WTC11 (cell line): ENCODE measurements around the gene MYLK2. TPM values are rescaled to one million over a fixed set of nuclear protein-coding genes. Genes with fewer than 3 reads are reported as not detected.
"Not testable (repeated sequence)": the region's sequence is repeated elsewhere in the genome, so short reads cannot be mapped to it uniquely, and the experiment has no call there.

Experiments
- ATAC-seq: fragments of 200-7000 bp; cut with Tn5 transposase; 2 replicates; pipeline ENCODE4 v1.10.0; 2021; ENCODE audit warnings: mild to moderate bottlenecking, moderate library complexity
- CTCF ChIA-PET: fragments of 300-600 bp; sonication (Branson Sonifier 250); formaldehyde crosslinking; loops from one replicate; lab custom pipeline; 2021; ENCODE audit warnings: antibody characterized with exemption; lab: Charles Lee
- POLR2A ChIA-PET: fragments of 350-600 bp; sonication (Branson Sonifier 250); formaldehyde crosslinking; loops from one replicate; lab custom pipeline; 2021; ENCODE audit warnings: antibody characterized with exemption; lab: Charles Lee
- DNase-seq: peaks from one replicate; pipeline ENCODE4 v3.0.0; 2021; ENCODE audit warnings: low spot score
- H3K27ac Mint-ChIP-seq: 2 replicates; pipeline ENCODE4 v1.8.0; 2021; ENCODE audit warnings: mixed read lengths
- H3K27me3 Mint-ChIP-seq: 2 replicates; pipeline ENCODE4 v1.8.0; 2021; ENCODE audit warnings: low read depth, mild to moderate bottlenecking, moderate library complexity, mixed read lengths
- H3K36me3 Mint-ChIP-seq: 2 replicates; pipeline ENCODE4 v1.8.0; 2021; ENCODE audit warnings: mixed read lengths
- H3K4me1 Mint-ChIP-seq: 2 replicates; pipeline ENCODE4 v1.8.0; 2022; ENCODE audit warnings: mixed read lengths
- H3K4me3 Mint-ChIP-seq: 2 replicates; pipeline ENCODE4 v1.8.0; 2021; ENCODE audit warnings: mild to moderate bottlenecking, moderate library complexity, mixed read lengths
- H3K9me3 Mint-ChIP-seq: 2 replicates; pipeline ENCODE4 v1.8.0; 2021; ENCODE audit warnings: mixed read lengths
- ATF2 ChIP-seq: sonication (generic); formaldehyde crosslinking; IDR thresholded peaks from 2 replicates; pipeline ENCODE4 v1.8.1; 2022; ENCODE audit warnings: low read depth, missing genetic modification reagents, borderline replicate concordance
- ATF3 ChIP-seq: sonication (generic); formaldehyde crosslinking; conservative IDR thresholded peaks from 2 replicates; pipeline ENCODE4 v1.8.1; 2022; ENCODE audit warnings: mild to moderate bottlenecking, missing genetic modification reagents
- CTCF ChIP-seq: fragments of 200-600 bp; IDR thresholded peaks from 2 replicates; pipeline ENCODE4 v1.8.0; 2022; ENCODE audit warnings: antibody characterized with exemption
- E2F4 ChIP-seq: sonication (generic); formaldehyde crosslinking; IDR thresholded peaks from 2 replicates; pipeline ENCODE4 v1.8.1; 2022; ENCODE audit warnings: low read depth, mild to moderate bottlenecking, moderate library complexity, missing genetic modification reagents, borderline replicate concordance
- ETV6 ChIP-seq: sonication (generic); formaldehyde crosslinking; IDR thresholded peaks from 2 replicates; pipeline ENCODE4 v1.8.1; 2022; ENCODE audit warnings: mild to moderate bottlenecking, missing genetic modification reagents
- FOXJ3 ChIP-seq: sonication (generic); formaldehyde crosslinking; IDR thresholded peaks from 2 replicates; pipeline ENCODE4 v1.9.0; 2021; ENCODE audit warnings: missing genetic modification reagents, mild to moderate bottlenecking, borderline replicate concordance
- FOXK1 ChIP-seq: sonication (generic); formaldehyde crosslinking; IDR thresholded peaks from 2 replicates; pipeline ENCODE4 v1.8.0; 2022; ENCODE audit warnings: mild to moderate bottlenecking, moderate library complexity, missing genetic modification reagents
- FOXP1 ChIP-seq: sonication (generic); formaldehyde crosslinking; IDR thresholded peaks from 2 replicates; pipeline ENCODE4 v1.8.0; 2022; ENCODE audit warnings: missing genetic modification reagents, mild to moderate bottlenecking, moderate library complexity, borderline replicate concordance
- GRHL2 ChIP-seq: fragments of 250-450 bp; sonication (Bioruptor Pico); IDR thresholded peaks from 2 replicates; pipeline ENCODE4 v1.8.0; 2022; ENCODE audit warnings: mild to moderate bottlenecking, moderate library complexity; ENCODE audit not compliant: insufficient replicate concordance, severe bottlenecking
- KAT7 ChIP-seq: sonication (generic); formaldehyde crosslinking; IDR thresholded peaks from 2 replicates; pipeline ENCODE4 v1.8.1; 2023; ENCODE audit warnings: missing genetic modification reagents, mild to moderate bottlenecking, borderline replicate concordance
- NFE2L1 ChIP-seq: sonication (generic); formaldehyde crosslinking; IDR thresholded peaks from 2 replicates; pipeline ENCODE4 v1.8.1; 2023; ENCODE audit warnings: missing genetic modification reagents
- OVOL2 ChIP-seq: fragments of 250-450 bp; sonication (Bioruptor Pico); IDR thresholded peaks from 2 replicates; pipeline ENCODE4 v1.9.0; 2021; ENCODE audit warnings: mild to moderate bottlenecking, borderline replicate concordance
- PRRX2 ChIP-seq: fragments of 250-450 bp; sonication (Bioruptor Pico); IDR thresholded peaks from 2 replicates; pipeline ENCODE4 v1.8.0; 2021; ENCODE audit warnings: mild to moderate bottlenecking
- RELA ChIP-seq: sonication (generic); formaldehyde crosslinking; IDR thresholded peaks from 2 replicates; pipeline ENCODE4 v1.8.1; 2022; ENCODE audit warnings: missing genetic modification reagents, mild to moderate bottlenecking, borderline replicate concordance
- RORB ChIP-seq: fragments of 250-450 bp; sonication (Bioruptor Pico); IDR thresholded peaks from 2 replicates; pipeline ENCODE4 v1.9.0; 2021; ENCODE audit warnings: mild to moderate bottlenecking
- SMAD3 ChIP-seq: sonication (generic); formaldehyde crosslinking; IDR thresholded peaks from 2 replicates; pipeline ENCODE4 v1.8.0; 2022; ENCODE audit warnings: missing genetic modification reagents, mild to moderate bottlenecking, borderline replicate concordance
- SP1 ChIP-seq: sonication (generic); formaldehyde crosslinking; conservative IDR thresholded peaks from 2 replicates; pipeline ENCODE4 v1.8.1; 2022; ENCODE audit warnings: missing genetic modification reagents
- ZNF396 ChIP-seq: fragments of 250-450 bp; sonication (Bioruptor Pico); IDR thresholded peaks from 2 replicates; pipeline ENCODE4 v1.8.0; 2021; ENCODE audit warnings: mild to moderate bottlenecking, moderate library complexity, borderline replicate concordance
- ZNF425 ChIP-seq: fragments of 250-450 bp; sonication (Bioruptor Pico); conservative IDR thresholded peaks from 2 replicates; pipeline ENCODE4 v1.9.0; 2021; ENCODE audit warnings: mild to moderate bottlenecking
- total RNA-seq: library from RNA; stranded (reverse); gene quantifications from 3 replicates; pipeline ENCODE4 v1.2.3, GENCODE V29; 2021

Gene MYLK2
- total RNA-seq, 1 experiment from 2014 or later = 0.28 TPM

GRCh38 chr20:31826074-31826473 is 6.9 kb downstream of the MYLK2 start:
- Mint-ChIP-seq H3K9me3 (no peaks in the 10 kb centered on the region), H3K4me1 (peaks cover 7% of the 10 kb centered on the region; the same call in 1 of the 2 replicates), H3K4me3 (no peak overlapping the region), H3K27me3 (no peaks in the 10 kb centered on the region), H3K27ac (no peak overlapping the region), H3K36me3 (no peaks in the 10 kb centered on the region)
- CTCF ChIA-PET = interaction anchor here (0.6 to 4.3 kb wide), 2 partner anchors 191 to 265 kb away, joined by 3 to 18 read pairs; no protein-coding TSS in a partner anchor
- DNase-seq (no peak), ATAC-seq (no peak)
- TF ChIP-seq CTCF (no peak), PRRX2 (no peak), ETV6 (CRISPR knock-in tag) (no peak), KAT7 (CRISPR knock-in tag) (no peak), GRHL2 (CRISPR knock-in tag) (no peak), RORB (no peak), E2F4 (CRISPR knock-in tag) (no peak), SMAD3 (CRISPR knock-in tag) (no peak), FOXK1 (CRISPR knock-in tag) (no peak)
- POLR2A ChIA-PET = no interaction called here

GRCh38 chr20:31827059-31827458 is 7.9 kb downstream of the MYLK2 start:
- peaks cover 6% of the 10 kb centered on the region; the same call in 1 of the 2 replicates for H3K4me1 Mint-ChIP-seq
- DNase-seq (no peak), ATAC-seq (no peak)
- TF ChIP-seq ATF2 (CRISPR knock-in tag) = no peak
- TF ChIP-seq NFE2L1 (CRISPR knock-in tag) = no peak
- H3K27me3 Mint-ChIP-seq = no peaks in the 10 kb centered on the region
- ChIA-PET CTCF (interaction anchor here (1.1 to 4.3 kb wide), 2 partner anchors 26 to 191 kb away, joined by 3 to 18 read pairs; no protein-coding TSS in a partner anchor), POLR2A (no interaction called here)
- no peaks in the 10 kb centered on the region for H3K36me3 Mint-ChIP-seq
- H3K9me3 Mint-ChIP-seq = no peaks in the 10 kb centered on the region
- H3K4me3 Mint-ChIP-seq = no peak overlapping the region
- H3K27ac Mint-ChIP-seq = no peak overlapping the region

- DNase-seq, H3K27ac Mint-ChIP-seq, H3K27me3 Mint-ChIP-seq, POLR2A ChIA-PET, H3K9me3 Mint-ChIP-seq, H3K36me3 Mint-ChIP-seq, ATAC-seq, H3K4me1 Mint-ChIP-seq, H3K4me3 Mint-ChIP-seq: not testable (repeated sequence)
- CTCF ChIA-PET = interaction anchor here (0.7 to 1.1 kb wide), 3 partner anchors 25 to 239 kb away, joined by 3 read pairs; no protein-coding TSS in a partner anchor
Measured at GRCh38 chr20:31828016-31828415, 8.9 kb downstream of the MYLK2 start.

GRCh38 chr20:31829731-31830130 is 10.6 kb downstream of the MYLK2 start:
- ChIA-PET POLR2A (interaction anchor here (0.6 kb wide), 1 partner anchor 264 kb away, joined by 3 read pairs; no protein-coding TSS in a partner anchor), CTCF (interaction anchor here (1.1 to 2.0 kb wide), 5 partner anchors 17 to 188 kb away, joined by 4 to 9 read pairs (median 8); partner anchors contain the start of gene PDRG1)
- H3K27me3 Mint-ChIP-seq = no peaks in the 10 kb centered on the region
- no peak overlapping the region for H3K27ac Mint-ChIP-seq
- DNase-seq (no peak), ATAC-seq (no peak)
- H3K36me3 Mint-ChIP-seq = no peaks in the 10 kb centered on the region
- no peak for TF ChIP-seq FOXP1 (CRISPR knock-in tag)
- TF ChIP-seq SP1 = no peak
- TF ChIP-seq ZNF425 (CRISPR knock-in tag) = no peak
- TF ChIP-seq FOXJ3 = no peak
- TF ChIP-seq GRHL2 (CRISPR knock-in tag) = no peak
- no peak for TF ChIP-seq PRRX2
- no peak for TF ChIP-seq ATF3 (CRISPR knock-in tag)
- no peak for TF ChIP-seq OVOL2 (CRISPR knock-in tag)
- no peak for TF ChIP-seq ZNF396 (CRISPR knock-in tag)
- no peak for TF ChIP-seq RELA
- no peaks in the 10 kb centered on the region for H3K4me1 Mint-ChIP-seq
- no peaks in the 10 kb centered on the region for H3K9me3 Mint-ChIP-seq
- no peak overlapping the region for H3K4me3 Mint-ChIP-seq
